K562 (cell line): ENCODE measurements around the gene ANKRD44. TPM values are rescaled to one million over a fixed set of nuclear protein-coding genes. Genes with fewer than 3 reads are reported as not detected.

ENCODE experiments used
- ATAC-seq: fragments of 200-7000 bp; cut with Tn5 transposase; 3 replicates; pipeline ENCODE4 v1.9.1; 2020; ENCODE audit warnings: moderate library complexity
- BruUV-seq: library from RNA; stranded (reverse); fragments of 400-500 nt; replicated peaks from 2 replicates; lab custom pipeline; 2021; lab: Mats Ljungman, UMichigan
- CTCF ChIA-PET: fragments of 300-600 bp; formaldehyde crosslinking; extraction: SDS; loops from one replicate; lab custom pipeline; 2021; ENCODE audit warnings: low intra/inter-chr PET ratio; lab: Yijun Ruan, JAX
- POLR2A ChIA-PET: fragments of 300-600, 350-650 bp; sonication (Branson Sonifier 250); formaldehyde crosslinking; extraction: SDS; loops from one replicate; lab custom pipeline; 2021; ENCODE audit warnings: antibody characterized with exemption, inconsistent platforms; lab: Yijun Ruan, JAX
- DNase-seq, 4 experiments: peaks; one replicate each; pipeline versions ENCODE4 v3.0.0 to v3.0.0-alpha.2; 2011 to 2018; ENCODE audit warnings: low spot score in 3 of 4, mixed read lengths in 3 of 4; ENCODE audit errors: extremely low read depth in 1 of 4
- FAIRE-seq: peaks from 2 replicates; lab custom pipeline; 2011; peaks lifted over from hg19 to GRCh38; lab: Jason Lieb, UNC
- H2AFZ ChIP-seq: 2 replicates; pipeline ENCODE4 v1.6.0; 2011; ENCODE audit warnings: low read depth, low read length, control low read depth, inconsistent platforms
- H3K27ac ChIP-seq: fragments of 200-600 bp; 3 replicates; pipeline ENCODE4 v1.8.0; 2011; ENCODE audit warnings: low read depth, mild to moderate bottlenecking, control low read depth, inconsistent platforms, low read length, moderate library complexity, mixed read lengths; ENCODE audit errors: extremely low read depth
- H3K27me3 ChIP-seq, 2 experiments: fragments of 300-600 bp in 1 of 2; 2 replicates in 1 of 2; 3 replicates in 1 of 2; pipeline versions ENCODE4 v1.6.0 to v1.8.0; 2011; ENCODE audit warnings: inconsistent platforms in 2 of 2, low read length in 2 of 2, mild to moderate bottlenecking in 1 of 2, mixed read lengths in 1 of 2, moderate library complexity in 1 of 2; ENCODE audit not compliant: control insufficient read depth in 2 of 2, insufficient read depth in 2 of 2
- H3K36me3 ChIP-seq: fragments of 300-600 bp; 3 replicates; pipeline ENCODE4 v1.8.0; 2011; ENCODE audit warnings: mild to moderate bottlenecking, low read length, inconsistent platforms; ENCODE audit not compliant: control insufficient read depth, insufficient read depth
- H3K4me1 ChIP-seq, 2 experiments: fragments of 200-600 bp in 1 of 2; replicated peaks in 1 of 2; 2 replicates in 1 of 2; 3 replicates in 1 of 2; pipeline versions ENCODE4 v1.5.1 to v1.8.0; 2011; ENCODE audit warnings: inconsistent platforms in 2 of 2, low read length in 2 of 2, mild to moderate bottlenecking in 1 of 2, mixed read lengths in 1 of 2, moderate library complexity in 1 of 2; ENCODE audit not compliant: control insufficient read depth in 2 of 2, insufficient read depth in 2 of 2
- H3K4me2 ChIP-seq: 2 replicates; pipeline ENCODE4 v1.6.1; 2011; ENCODE audit warnings: low read length, control low read depth, inconsistent platforms, mixed read lengths; ENCODE audit not compliant: insufficient read depth
- H3K4me3 ChIP-seq: fragments of 200-600 bp; sonication (generic), shearing (Covaris generic); 2 replicates; pipeline ENCODE4 v1.5.1; 2016; ENCODE audit warnings: control low read depth, inconsistent platforms
- H3K79me2 ChIP-seq: fragments of 200-600 bp; 3 replicates; pipeline ENCODE4 v1.8.0; 2011; ENCODE audit warnings: low read length, inconsistent platforms; ENCODE audit not compliant: control insufficient read depth, insufficient read depth
- H3K9ac ChIP-seq, 2 experiments: 2 replicates each; pipeline versions ENCODE4 v1.6.0 to v1.6.1; 2011; ENCODE audit warnings: low read depth in 2 of 2, low read length in 2 of 2, control low read depth in 1 of 2, inconsistent platforms in 1 of 2, mild to moderate bottlenecking in 1 of 2, mixed read lengths in 1 of 2; ENCODE audit not compliant: insufficient read depth in 1 of 2
- H3K9me1 ChIP-seq: one replicate; pipeline ENCODE4 v1.6.0; 2011; ENCODE audit warnings: inconsistent platforms, mild to moderate bottlenecking, low read length, moderate library complexity; ENCODE audit not compliant: control insufficient read depth, insufficient read depth
- H3K9me3 ChIP-seq: replicated peaks from 2 replicates; pipeline ENCODE4 v1.5.1; 2011; ENCODE audit warnings: low read depth, low read length, inconsistent platforms; ENCODE audit not compliant: control insufficient read depth, insufficient read depth
- H4K20me1 ChIP-seq: replicated peaks from 2 replicates; pipeline ENCODE4 v1.6.1; 2011; ENCODE audit warnings: low read length, inconsistent platforms, mixed read lengths; ENCODE audit not compliant: control insufficient read depth, insufficient read depth
- CBFA2T2 ChIP-seq: fragments of 450-650 bp; conservative IDR thresholded peaks from 2 replicates; pipeline ENCODE4 v1.6.1; 2017; ENCODE audit warnings: mild to moderate bottlenecking
- FIP1L1 ChIP-seq: fragments of 200-400 bp; formaldehyde crosslinking; IDR thresholded peaks from 2 replicates; pipeline ENCODE4 v1.6.1; 2018; ENCODE audit warnings: mild to moderate bottlenecking, low read depth, low read length; ENCODE audit not compliant: poor library complexity, severe bottlenecking
- MTA2 ChIP-seq: fragments of 450-650 bp; IDR thresholded peaks from 2 replicates; pipeline ENCODE4 v1.6.1; 2016; ENCODE audit warnings: low read depth
- POLR2B ChIP-seq: fragments of 450-650 bp; IDR thresholded peaks from 2 replicates; pipeline ENCODE4 v1.6.1; 2018; ENCODE audit warnings: low read depth; ENCODE audit not compliant: partially characterized antibody
- TAL1 ChIP-seq: fragments of 450-650 bp; IDR thresholded peaks from 2 replicates; pipeline ENCODE4 v1.6.1; 2016; ENCODE audit warnings: mild to moderate bottlenecking
- TEAD4 ChIP-seq, 2 experiments: sonication (generic) in 1 of 2; formaldehyde crosslinking in 1 of 2; IDR thresholded peaks; 2 replicates each; pipeline versions ENCODE4 v1.6.1 to v1.8.0; 2012 to 2022; ENCODE audit warnings: borderline replicate concordance in 1 of 2, inconsistent platforms in 1 of 2, low read length in 1 of 2, mild to moderate bottlenecking in 1 of 2, missing genetic modification reagents in 1 of 2
- XRCC4 ChIP-seq: IDR thresholded peaks from one replicate; pipeline ENCODE4 v1.6.1; 2011; ENCODE audit not compliant: insufficient read depth, insufficient read length; ENCODE audit errors: extremely low read depth
- YBX1 ChIP-seq: fragments of 450-650 bp; IDR thresholded peaks from 2 replicates; pipeline ENCODE4 v1.7.1; 2016; ENCODE audit warnings: mild to moderate bottlenecking
- ZEB2 ChIP-seq: fragments of 450-650 bp; IDR thresholded peaks from 2 replicates; pipeline ENCODE4 v1.6.1; 2016
- ZKSCAN8 ChIP-seq: fragments of 200-800 bp; sonication (Bioruptor generic); IDR thresholded peaks from 2 replicates; pipeline ENCODE4 v1.6.1; 2016; ENCODE audit warnings: missing genetic modification characterization, missing compliant biosample characterization
- ZNF3 ChIP-seq: fragments of 250-450 bp; sonication (Bioruptor Pico); IDR thresholded peaks from 2 replicates; pipeline ENCODE4 v1.5.0; 2021; ENCODE audit warnings: mild to moderate bottlenecking, moderate library complexity
- ZNF507 ChIP-seq: conservative IDR thresholded peaks from 2 replicates; pipeline ENCODE4 v1.6.1; 2017; ENCODE audit warnings: missing genetic modification characterization, missing compliant biosample characterization
- ZNF699 ChIP-seq: fragments of 250-450 bp; sonication (Bioruptor Pico); IDR thresholded peaks from 2 replicates; pipeline ENCODE4 v1.8.0; 2021; ENCODE audit warnings: mild to moderate bottlenecking, moderate library complexity; ENCODE audit not compliant: insufficient replicate concordance
- WGBS: fragments of 100-300 bp; shearing (Covaris generic); methylation state at CpG from one replicate; pipeline ENCODE4 v1.1.6; 2016; ENCODE audit warnings: low coverage, mixed read lengths; ENCODE audit not compliant: insufficient coverage; ENCODE audit errors: missing lambda C conversion rate; 5-methylcytosine and 5-hydroxymethylcytosine counted together
- in situ Hi-C: fragments of 300-500 bp; cut with MboI; formaldehyde crosslinking; loops from 4 replicates; pipeline ENCODE4 v1.15.0; 2018; ENCODE audit warnings: inconsistent platforms, mixed read lengths
- intact Hi-C: fragments of 100-400 bp; cut with micrococcal nuclease; formaldehyde crosslinking; loops from 2 replicates; pipeline ENCODE4 v1.14.2; 2022
- polyA plus RNA-seq, 8 experiments: library from polyadenylated mRNA; depleted of rRNA in 4 of 8; stranded (reverse) in 5 of 8; unstranded in 3 of 8; fragments of >200 nt; fragmentation: Nextera tagmentation in 2 of 8; fragmentation: Illumina TruSeq in 1 of 8; extraction: Ambion mirVana in 2 of 8; extraction: Trizol in 1 of 8; gene quantifications; 2 replicates each; pipeline versions ENCODE4 v1.2.1 to v1.2.3, GENCODE V29; 2011 to 2014; ENCODE audit warnings: inconsistent platforms in 1 of 8, missing spikeins in 1 of 8
- total RNA-seq, 7 experiments: library from RNA; depleted of rRNA in 6 of 7; stranded (reverse); fragments of >200 nt in 6 of 7; fragmentation: Illumina TruSeq in 2 of 7; extraction: Trizol in 2 of 7; gene quantifications; 2 replicates each; pipeline versions ENCODE4 v1.2.1 to v1.2.3, GENCODE V29; 2011 to 2021; ENCODE audit warnings: low replicate concordance in 1 of 7
- TF ChIP-seq, protein P1 (sequence below): sonication (generic); formaldehyde crosslinking; IDR thresholded peaks from 2 replicates; pipeline ENCODE4 v1.8.1; 2023; ENCODE audit warnings: mild to moderate bottlenecking, missing genetic modification reagents, moderate library complexity
- TF ChIP-seq, protein P2 (sequence below), 2 experiments: fragments of 200-800 bp in 1 of 2; sonication (Bioruptor generic) in 1 of 2; sonication (generic) in 1 of 2; formaldehyde crosslinking in 1 of 2; IDR thresholded peaks in 1 of 2; conservative IDR thresholded peaks in 1 of 2; 2 replicates each; pipeline versions ENCODE4 v1.5.0 to v1.6.1; 2016 to 2020; ENCODE audit warnings: missing compliant biosample characterization in 1 of 2, missing genetic modification characterization in 1 of 2, missing genetic modification reagents in 1 of 2
- TF ChIP-seq, protein P3 (sequence below): fragments of 450-650 bp; IDR thresholded peaks from 2 replicates; pipeline ENCODE4 v1.6.1; 2016
- TF ChIP-seq, protein P4 (sequence below): sonication (generic); IDR thresholded peaks from 2 replicates; pipeline ENCODE4 v1.6.1; 2016

The ANKRD44 gene
- total and polyA plus RNA-seq, 9 of the 15 experiments (the other 6 are each of a cell fraction or from before 2014, with no cell fraction given), result 0.03 to 0.64 (median 0.07) TPM; not detected in 3

DNA sequence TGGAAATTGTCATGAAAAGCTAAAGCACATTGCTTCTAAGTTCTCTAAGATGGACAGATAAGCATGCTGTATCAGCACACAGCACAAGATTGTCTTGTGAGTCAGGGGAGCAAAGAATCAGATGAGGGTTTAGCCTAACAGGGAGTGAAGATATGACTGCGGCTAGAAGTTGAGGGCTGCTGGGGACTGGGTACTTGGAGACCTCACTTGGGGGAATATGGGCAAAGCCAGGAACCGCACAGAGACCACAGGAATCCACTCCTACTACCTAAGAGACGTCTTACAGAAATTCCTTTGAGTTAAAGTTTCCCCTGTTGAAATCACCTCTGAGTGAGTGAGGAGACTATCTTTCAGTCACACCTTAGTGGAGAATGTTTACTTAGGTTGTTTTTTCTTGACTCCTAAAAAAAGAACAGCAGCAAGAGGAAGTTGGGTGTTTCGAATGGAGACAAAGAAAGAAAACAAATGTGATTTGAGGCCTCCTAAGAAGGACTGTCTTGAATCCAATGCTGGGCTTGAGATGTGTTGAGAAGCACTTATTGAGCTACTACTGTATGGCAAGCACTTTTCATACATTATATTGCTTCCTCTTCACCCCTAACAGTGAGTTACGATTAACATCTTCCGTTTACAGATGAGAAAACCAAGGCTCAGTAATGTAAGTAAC is 100.7 kb downstream of the ANKRD44 start:
- Histone ChIP-seq H3K9me3 (no peaks in the 10 kb centered on the region), H3K4me1 (peaks cover 0 to 14% of the 10 kb centered on the region in 2 experiments; a peak in 3 of 5 replicates), H3K27me3 (peaks cover 0 to 10% of the 10 kb centered on the region in 2 experiments; a peak in 2 of 5 replicates), H3K9me1 (no peaks in the 10 kb centered on the region), H3K27ac (no peak overlapping the region), H4K20me1 (no peaks in the 10 kb centered on the region; the same call in 1 of the 2 replicates), H3K4me3 (no peak overlapping the region), H3K9ac (no peak overlapping the region), H3K36me3 (no peaks in the 10 kb centered on the region), H3K4me2 (peak overlapping the region; percentile 46; the same call in 1 of the 2 replicates), H3K79me2 (no peaks in the 10 kb centered on the region), H2AFZ (no peak overlapping the region)
- BruUV-seq, result no TSS peak
- peak in 3 of 4 experiments; percentile 11 to 20 (median 12) for DNase-seq
- WGBS, result 1% methylated on average over 6 of the region's 6 CpGs
- ChIA-PET CTCF (no interaction called here), POLR2A (no interaction called here)
- ATAC-seq, result peak; percentile 57; the same call in 2 of the 3 replicates
- FAIRE-seq, result no peak
- intact Hi-C loops, result no loop called here
- in situ Hi-C loops, result no loop called here
- TF ChIP-seq ZKSCAN8 (peak; percentile 86; the same call in 1 of the 2 replicates), ZEB2 (0 out of 2 replicates have a peak, but pooled peaks have one; percentile 35), TEAD4 (IDR thresholded peaks at IDR 0.05; ENCODE audit: low read length) (0 out of 2 replicates have a peak, but pooled peaks have one; percentile 49), TEAD4 (CRISPR knock-in tag; IDR thresholded peaks at IDR 0.05; ENCODE audit: borderline replicate concordance) (no peak), ZNF3 (CRISPR knock-in tag) (no peak), TAL1 (peak; percentile 37; the same call in 1 of the 2 replicates), FIP1L1 (no peak), CBFA2T2 (peak; percentile 18), XRCC4 (no peak), ZNF507 (tag) (no peak), YBX1 (no peak), POLR2B (no peak), MTA2 (no peak), ZNF699 (CRISPR knock-in tag) (no peak)
- TF ChIP-seq, protein P1, sequence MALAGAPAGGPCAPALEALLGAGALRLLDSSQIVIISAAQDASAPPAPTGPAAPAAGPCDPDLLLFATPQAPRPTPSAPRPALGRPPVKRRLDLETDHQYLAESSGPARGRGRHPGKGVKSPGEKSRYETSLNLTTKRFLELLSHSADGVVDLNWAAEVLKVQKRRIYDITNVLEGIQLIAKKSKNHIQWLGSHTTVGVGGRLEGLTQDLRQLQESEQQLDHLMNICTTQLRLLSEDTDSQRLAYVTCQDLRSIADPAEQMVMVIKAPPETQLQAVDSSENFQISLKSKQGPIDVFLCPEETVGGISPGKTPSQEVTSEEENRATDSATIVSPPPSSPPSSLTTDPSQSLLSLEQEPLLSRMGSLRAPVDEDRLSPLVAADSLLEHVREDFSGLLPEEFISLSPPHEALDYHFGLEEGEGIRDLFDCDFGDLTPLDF (CRISPR knock-in tag), result no peak
- TF ChIP-seq, protein P2, sequence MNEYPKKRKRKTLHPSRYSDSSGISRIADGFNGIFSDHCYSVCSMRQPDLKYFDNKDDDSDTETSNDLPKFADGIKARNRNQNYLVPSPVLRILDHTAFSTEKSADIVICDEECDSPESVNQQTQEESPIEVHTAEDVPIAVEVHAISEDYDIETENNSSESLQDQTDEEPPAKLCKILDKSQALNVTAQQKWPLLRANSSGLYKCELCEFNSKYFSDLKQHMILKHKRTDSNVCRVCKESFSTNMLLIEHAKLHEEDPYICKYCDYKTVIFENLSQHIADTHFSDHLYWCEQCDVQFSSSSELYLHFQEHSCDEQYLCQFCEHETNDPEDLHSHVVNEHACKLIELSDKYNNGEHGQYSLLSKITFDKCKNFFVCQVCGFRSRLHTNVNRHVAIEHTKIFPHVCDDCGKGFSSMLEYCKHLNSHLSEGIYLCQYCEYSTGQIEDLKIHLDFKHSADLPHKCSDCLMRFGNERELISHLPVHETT (CRISPR knock-in tag; conservative IDR thresholded peaks at IDR 0.05 in 1 of 2, IDR thresholded peaks at IDR 0.05 in 1 of 2), result no peak
- TF ChIP-seq, protein P3, sequence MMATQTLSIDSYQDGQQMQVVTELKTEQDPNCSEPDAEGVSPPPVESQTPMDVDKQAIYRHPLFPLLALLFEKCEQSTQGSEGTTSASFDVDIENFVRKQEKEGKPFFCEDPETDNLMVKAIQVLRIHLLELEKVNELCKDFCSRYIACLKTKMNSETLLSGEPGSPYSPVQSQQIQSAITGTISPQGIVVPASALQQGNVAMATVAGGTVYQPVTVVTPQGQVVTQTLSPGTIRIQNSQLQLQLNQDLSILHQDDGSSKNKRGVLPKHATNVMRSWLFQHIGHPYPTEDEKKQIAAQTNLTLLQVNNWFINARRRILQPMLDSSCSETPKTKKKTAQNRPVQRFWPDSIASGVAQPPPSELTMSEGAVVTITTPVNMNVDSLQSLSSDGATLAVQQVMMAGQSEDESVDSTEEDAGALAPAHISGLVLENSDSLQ, result no peak
- TF ChIP-seq, protein P4, sequence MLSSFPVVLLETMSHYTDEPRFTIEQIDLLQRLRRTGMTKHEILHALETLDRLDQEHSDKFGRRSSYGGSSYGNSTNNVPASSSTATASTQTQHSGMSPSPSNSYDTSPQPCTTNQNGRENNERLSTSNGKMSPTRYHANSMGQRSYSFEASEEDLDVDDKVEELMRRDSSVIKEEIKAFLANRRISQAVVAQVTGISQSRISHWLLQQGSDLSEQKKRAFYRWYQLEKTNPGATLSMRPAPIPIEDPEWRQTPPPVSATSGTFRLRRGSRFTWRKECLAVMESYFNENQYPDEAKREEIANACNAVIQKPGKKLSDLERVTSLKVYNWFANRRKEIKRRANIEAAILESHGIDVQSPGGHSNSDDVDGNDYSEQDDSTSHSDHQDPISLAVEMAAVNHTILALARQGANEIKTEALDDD, result 0 out of 2 replicates have a peak, but pooled peaks have one; percentile 17
